Mucosa of descending colon (tissue), 3 donors: ENCODE measurements around the gene JMJD7. TPM values are rescaled to one million over a fixed set of nuclear protein-coding genes. Genes with fewer than 3 reads are reported as not detected.

Source experiments
- ATAC-seq: fragments of 200-7000 bp; cut with Tn5 transposase; one replicate; pipeline ENCODE4 v1.9.1; 2020; ENCODE audit warnings: mild to moderate bottlenecking, moderate library complexity
- DNase-seq, 3 donors: peaks; one replicate each; pipeline ENCODE4 v3.0.0-alpha.2; 2020
- H3K36me3 ChIP-seq: fragments of 200-600 bp; one replicate; pipeline ENCODE4 v1.8.0; 2021; ENCODE audit warnings: low read depth, mild to moderate bottlenecking
- H3K4me1 ChIP-seq: fragments of 200-600 bp; one replicate; pipeline ENCODE4 v1.8.0; 2021; ENCODE audit warnings: low read depth, mild to moderate bottlenecking
- H3K4me3 ChIP-seq: fragments of 200-600 bp; one replicate; pipeline ENCODE4 v1.8.0; 2021; ENCODE audit warnings: mild to moderate bottlenecking
- H3K9me3 ChIP-seq: fragments of 200-600 bp; one replicate; pipeline ENCODE4 v1.8.0; 2021; ENCODE audit warnings: mild to moderate bottlenecking
- CTCF ChIP-seq: fragments of 200-600 bp; IDR thresholded peaks from one replicate; pipeline ENCODE4 v1.8.0; 2022; ENCODE audit warnings: antibody characterized with exemption, mild to moderate bottlenecking
- intact Hi-C, 2 donors: fragments of 100-400 bp; cut with DNase I in 1 of 2; cut with micrococcal nuclease in 1 of 2; formaldehyde crosslinking; loops; one replicate each; pipeline versions ENCODE4 v1.11.0 to v1.11.1; 2022; cut with DNase I, micrococcal nuclease
- total RNA-seq, 3 donors: library from RNA; stranded (reverse); fragmentation: NEBNext Ultra II Directional in 2 of 3; extraction: Animal tissue kit (Norgen Biotek cat#: 25700) in 2 of 3; gene quantifications; one replicate each; pipeline versions ENCODE4 v1.2.1 to v1.2.4, GENCODE V29; 2021 to 2023
- donor health status: DM: no; HTN: no; CAD: no; lungs with moderate emphysema.
- donor health status: DM: no; HTN: no; CAD: no.
- donor health status: DM: no; HTN: yes; CAD: no.

Gene JMJD7
- total RNA-seq, 3 donors from 2014 or later: 9.8 to 15.2 (median 10.8) TPM

- intact Hi-C loops: no loop called here
- ATAC-seq (no peak), DNase-seq (no peak)
- Histone ChIP-seq H3K9me3 (no peaks in the 10 kb centered on the region), H3K4me1 (no peaks in the 10 kb centered on the region), H3K36me3 (no peaks in the 10 kb centered on the region), H3K4me3 (no peak overlapping the region)
- no peak for TF ChIP-seq CTCF
These were observed 46.8 kb downstream of the JMJD7 start for GRCh38 chr15:41874736-41875135.

- H3K4me1 ChIP-seq: no peaks in the 10 kb centered on the region
- intact Hi-C loops: no loop called here
These were observed 48.1 kb downstream of the JMJD7 start for GRCh38 chr15:41876007-41876406.

GRCh38 chr15:41876689-41877088 lies 48.8 kb downstream of the JMJD7 start:
- Histone ChIP-seq H3K4me1 (peaks cover 4% of the 10 kb centered on the region), H3K9me3 (no peaks in the 10 kb centered on the region), H3K4me3 (no peak overlapping the region), H3K36me3 (no peaks in the 10 kb centered on the region)
- no peak for TF ChIP-seq CTCF
- no peak for ATAC-seq
- DNase-seq: no peak
- intact Hi-C loops: no loop called here

More at GRCh38 chr15:41876007-41876406, 48.1 kb downstream of the JMJD7 start:
- no peaks in the 10 kb centered on the region for H3K9me3 ChIP-seq
- no peak overlapping the region for H3K4me3 ChIP-seq
- DNase-seq (no peak), ATAC-seq (no peak)
- TF ChIP-seq CTCF: no peak
- no peaks in the 10 kb centered on the region for H3K36me3 ChIP-seq

- intact Hi-C loops: no loop called here
- Histone ChIP-seq H3K36me3 (no peaks in the 10 kb centered on the region), H3K4me3 (no peak overlapping the region), H3K9me3 (no peaks in the 10 kb centered on the region), H3K4me1 (peaks cover 14% of the 10 kb centered on the region)
- ATAC-seq (no peak), DNase-seq (no peak)
- no peak for TF ChIP-seq CTCF
These were observed 49.9 kb downstream of the JMJD7 start for GRCh38 chr15:41877631-41878354.

GRCh38 chr15:41878355-41878699 lies 50.4 kb downstream of the JMJD7 start:
- Histone ChIP-seq H3K4me3 (no peak overlapping the region), H3K36me3 (no peaks in the 10 kb centered on the region), H3K4me1 (peaks cover 14% of the 10 kb centered on the region), H3K9me3 (no peaks in the 10 kb centered on the region)
- DNase-seq: no peak
- no peak for ATAC-seq
- intact Hi-C loops: no loop called here
- TF ChIP-seq CTCF: no peak
